Measurements from ENCODE around the gene MAPK13.

Gene MAPK13

GRCh38 chr6:36154286-36154685 is 24.0 kb downstream of the MAPK13 start:
- DNase-seq (ENCODE audit: low spot score) = no peak

DNA sequence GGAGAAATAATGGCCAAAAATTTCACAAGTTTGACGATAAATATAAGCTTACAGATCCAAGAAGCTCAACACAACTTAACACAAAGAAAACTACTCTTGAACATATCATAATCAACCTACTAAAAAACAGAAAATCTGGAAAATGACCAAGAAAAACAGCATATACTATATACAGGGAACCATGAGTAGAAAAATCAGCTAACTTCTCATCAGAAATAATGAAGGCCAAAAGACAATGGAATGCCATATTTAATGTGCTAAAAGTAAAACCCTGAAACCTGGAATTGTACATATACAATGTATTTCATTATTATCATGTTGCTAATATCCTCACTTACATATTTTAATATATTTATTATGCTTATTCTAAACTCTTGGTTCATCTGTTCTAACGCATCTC is 25.3 kb downstream of the MAPK13 start:
- no peak for DNase-seq (ENCODE audit: low spot score)

DNA sequence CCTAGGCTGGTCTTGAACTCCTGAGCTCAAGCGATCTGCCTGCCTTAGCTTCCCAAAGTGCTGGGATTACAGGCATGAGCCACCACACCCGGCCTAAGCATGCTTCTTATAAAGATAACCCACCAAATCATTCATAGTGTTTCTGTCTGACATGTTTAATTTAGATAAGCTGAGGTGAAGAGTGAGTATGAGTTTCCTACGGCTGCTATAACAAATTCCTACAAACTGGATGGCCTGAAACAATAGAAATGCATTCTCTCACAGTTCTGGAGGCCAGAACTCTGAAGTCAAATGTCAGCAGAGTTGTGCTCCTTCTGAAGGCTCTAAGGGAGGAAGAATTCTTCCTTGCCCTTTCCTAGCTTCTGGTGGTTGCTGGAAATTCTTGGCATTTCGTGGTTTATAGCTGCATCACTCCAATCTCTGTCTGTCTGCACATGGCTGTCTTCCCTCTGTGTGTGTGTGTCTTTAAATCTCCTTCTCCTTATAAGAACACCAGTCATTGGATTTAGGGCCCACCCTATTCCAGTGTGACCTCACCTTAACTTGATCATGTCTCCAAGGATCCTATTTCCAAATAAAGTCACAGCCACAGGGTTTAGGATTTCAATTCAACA is 29.9 kb downstream of the MAPK13 start:
- no peak for DNase-seq (ENCODE audit: low spot score)

DNA sequence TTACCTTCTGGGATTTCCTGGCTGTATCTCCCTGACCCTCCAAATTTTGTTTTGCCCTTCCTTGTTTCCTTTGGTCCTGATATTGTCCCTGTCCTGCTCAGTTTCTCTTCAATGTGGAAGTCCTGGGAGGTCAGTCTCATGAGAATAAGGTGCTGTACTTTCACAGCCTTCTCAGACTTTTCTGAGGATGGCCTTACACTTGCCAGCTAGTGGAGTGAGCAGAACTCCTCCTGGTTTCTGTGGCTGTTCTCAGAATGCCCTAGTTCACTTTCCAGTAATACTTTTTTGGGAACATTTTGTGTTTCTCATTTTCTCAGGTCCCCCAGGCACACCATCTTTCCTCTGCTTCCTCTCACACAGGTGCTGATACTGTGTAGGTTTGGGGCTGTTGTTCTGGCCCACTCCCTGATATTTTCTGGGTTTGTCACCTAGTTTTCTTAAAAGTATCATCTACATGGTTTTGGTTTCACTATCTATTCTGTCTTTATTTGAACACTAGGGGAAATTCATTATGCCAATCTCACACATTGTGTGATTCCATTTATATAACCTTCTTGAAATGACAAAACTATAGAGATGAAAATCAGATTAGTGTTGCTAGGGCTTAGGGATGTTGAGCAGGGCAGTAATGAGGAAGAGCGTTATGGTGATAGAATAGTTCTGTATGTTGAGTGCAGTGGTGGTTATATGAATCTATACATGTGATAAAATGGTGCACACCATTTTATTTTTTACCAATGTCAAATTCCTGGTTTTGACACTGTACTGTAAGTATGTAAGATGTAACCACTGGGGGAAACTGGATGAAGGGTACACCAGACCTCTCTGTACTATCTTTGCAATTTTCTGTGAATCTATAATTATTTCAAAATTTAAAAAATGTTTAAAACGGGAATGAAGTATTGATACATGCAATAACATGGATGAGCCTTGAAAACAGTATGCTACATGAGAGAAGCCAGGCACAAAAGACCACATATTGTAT is 39.0 kb downstream of the MAPK13 start:
- DNase-seq (ENCODE audit: low spot score) = no peak

- no peak for DNase-seq (ENCODE audit: low spot score)
These were observed 40.4 kb downstream of the MAPK13 start for GRCh38 chr6:36170704-36171103.

DNA sequence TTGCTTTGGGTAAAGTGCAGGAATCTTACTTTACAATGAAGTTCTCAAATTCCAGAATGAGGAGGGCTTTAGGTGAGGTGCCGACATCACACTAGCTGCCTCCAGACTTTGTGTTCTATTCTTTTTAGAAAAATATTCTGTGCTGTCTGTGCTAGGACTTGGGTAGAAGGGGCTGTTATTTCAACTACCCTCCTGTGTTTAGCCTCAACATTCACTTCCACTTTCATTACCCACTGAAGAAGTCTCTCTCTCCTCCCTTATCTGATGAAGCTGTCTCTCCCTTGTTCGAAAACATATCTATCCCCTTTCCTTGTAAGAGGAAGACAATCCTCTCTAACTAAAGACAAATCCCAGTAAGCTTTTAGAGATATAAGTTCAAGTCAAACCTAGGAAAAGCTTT is 41.3 kb downstream of the MAPK13 start:
- DNase-seq (ENCODE audit: low spot score) = no peak

DNA sequence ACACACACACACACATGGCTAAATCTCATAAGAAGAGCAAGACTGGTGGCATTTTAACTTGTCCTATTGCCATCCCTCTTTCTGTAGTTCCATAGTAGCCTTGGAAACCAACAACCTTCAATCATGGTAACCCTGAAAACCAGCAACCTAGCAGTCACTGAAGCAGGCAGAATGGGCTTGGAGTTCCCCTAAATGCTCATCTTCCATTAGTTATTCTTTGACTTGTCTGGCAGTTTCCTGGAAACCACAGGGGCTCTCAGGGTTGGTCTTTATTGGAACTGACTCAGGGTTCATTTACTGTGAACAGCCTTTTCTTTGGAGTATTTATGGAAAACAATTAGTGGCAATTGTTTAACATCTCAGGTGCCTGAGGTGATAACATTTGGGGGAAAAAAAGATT is 46.9 kb downstream of the MAPK13 start:
- no peak for DNase-seq (ENCODE audit: low spot score)

DNA sequence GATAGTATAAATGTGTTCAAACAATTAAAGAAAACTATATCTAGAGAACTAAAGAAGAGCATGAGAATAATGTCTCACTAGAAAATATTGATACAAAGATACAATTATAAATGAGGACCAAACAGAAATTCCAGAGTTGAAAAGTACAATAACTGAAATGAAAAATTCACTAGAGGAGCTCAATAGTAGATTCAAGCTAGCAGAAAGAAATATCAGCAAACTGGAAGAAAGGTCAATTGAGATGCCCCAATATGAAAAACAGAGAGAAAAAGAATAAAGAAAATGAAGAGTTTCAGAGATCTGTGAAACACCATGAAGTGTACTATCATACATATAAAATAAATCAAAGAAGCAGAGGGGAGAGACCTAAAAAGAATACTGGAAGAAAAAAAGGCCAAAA is 48.2 kb downstream of the MAPK13 start:
- no peak for DNase-seq (ENCODE audit: low spot score)

GRCh38 chr6:36180126-36180525 is 49.8 kb downstream of the MAPK13 start:
- no peak for DNase-seq (ENCODE audit: low spot score)

- no peak for DNase-seq (ENCODE audit: low spot score)
These were observed 54.0 kb downstream of the MAPK13 start for GRCh38 chr6:36184311-36184710.

GRCh38 chr6:36186199-36186598 is 55.9 kb downstream of the MAPK13 start:
- no peak for DNase-seq (ENCODE audit: low spot score)

GRCh38 chr6:36187446-36187845 is 57.1 kb downstream of the MAPK13 start:
- DNase-seq (ENCODE audit: low spot score) = no peak

Measured in hepatic stellate cell (primary cell).